Stimulated activated CD8-positive, alpha-beta memory T cell treated with anti-CD3 and anti-CD28 coated beads, Interleukin-12 subunit alpha, Interleukin-12 subunit beta, amount 100 ng/mL, for 1 hour (primary cell): ENCODE results near the gene PTCRA.
"Not testable (repeated sequence)": the region's sequence is repeated elsewhere in the genome, so short reads cannot be mapped to it uniquely, and the experiment has no call there.

Experiments used
- DNase-seq: peaks from one replicate; pipeline ENCODE4 v3.0.0-alpha.2; 2020; ENCODE audit warnings: low read depth

Gene PTCRA

GRCh38 chr6:42902429-42903263, 13.2 kb upstream of the PTCRA start:
- not testable (repeated sequence) for DNase-seq

DNA sequence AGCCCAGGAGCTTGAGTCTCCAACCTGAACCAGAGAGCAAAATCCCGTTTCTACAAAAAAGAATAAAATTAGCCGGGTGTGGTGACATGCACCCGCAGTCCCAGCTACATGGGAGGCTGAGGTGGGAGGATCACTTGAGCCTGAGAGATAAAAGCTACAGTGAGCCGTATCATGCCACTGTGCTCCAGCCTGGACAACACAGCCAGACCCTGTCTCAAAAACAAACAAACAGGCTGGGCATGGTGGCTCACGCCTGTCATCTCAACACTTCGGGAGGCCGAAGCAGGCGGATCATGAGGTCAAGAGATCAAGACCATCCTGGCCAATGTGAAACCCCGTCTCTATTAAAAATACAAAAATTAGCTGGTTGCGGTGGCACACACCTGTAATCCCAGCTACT, 11.4 kb upstream of the PTCRA start:
- DNase-seq, result no peak

- DNase-seq, result no peak
Observed at GRCh38 chr6:42907336-42907735, 8.5 kb upstream of the PTCRA start.

DNA sequence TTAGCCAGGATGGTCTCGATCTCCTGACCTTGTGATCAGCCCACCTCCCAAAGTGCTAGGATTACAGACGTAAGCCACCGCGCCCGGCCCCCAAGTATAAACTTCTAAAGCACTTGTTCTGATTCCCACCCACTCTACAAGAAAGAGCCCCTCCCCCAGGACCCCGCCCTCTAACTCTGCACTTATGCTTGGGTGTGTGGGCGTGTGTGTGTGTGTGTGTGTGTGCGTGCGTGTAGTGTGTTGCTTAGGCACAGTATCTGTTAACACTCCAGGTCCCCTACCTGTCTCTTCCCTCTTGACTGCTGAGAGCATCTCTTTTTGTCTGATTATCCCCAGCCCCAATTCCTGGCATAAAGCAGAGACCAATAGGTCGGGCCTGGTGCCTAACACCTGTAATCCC, 6.0 kb upstream of the PTCRA start:
- no peak for DNase-seq

DNA sequence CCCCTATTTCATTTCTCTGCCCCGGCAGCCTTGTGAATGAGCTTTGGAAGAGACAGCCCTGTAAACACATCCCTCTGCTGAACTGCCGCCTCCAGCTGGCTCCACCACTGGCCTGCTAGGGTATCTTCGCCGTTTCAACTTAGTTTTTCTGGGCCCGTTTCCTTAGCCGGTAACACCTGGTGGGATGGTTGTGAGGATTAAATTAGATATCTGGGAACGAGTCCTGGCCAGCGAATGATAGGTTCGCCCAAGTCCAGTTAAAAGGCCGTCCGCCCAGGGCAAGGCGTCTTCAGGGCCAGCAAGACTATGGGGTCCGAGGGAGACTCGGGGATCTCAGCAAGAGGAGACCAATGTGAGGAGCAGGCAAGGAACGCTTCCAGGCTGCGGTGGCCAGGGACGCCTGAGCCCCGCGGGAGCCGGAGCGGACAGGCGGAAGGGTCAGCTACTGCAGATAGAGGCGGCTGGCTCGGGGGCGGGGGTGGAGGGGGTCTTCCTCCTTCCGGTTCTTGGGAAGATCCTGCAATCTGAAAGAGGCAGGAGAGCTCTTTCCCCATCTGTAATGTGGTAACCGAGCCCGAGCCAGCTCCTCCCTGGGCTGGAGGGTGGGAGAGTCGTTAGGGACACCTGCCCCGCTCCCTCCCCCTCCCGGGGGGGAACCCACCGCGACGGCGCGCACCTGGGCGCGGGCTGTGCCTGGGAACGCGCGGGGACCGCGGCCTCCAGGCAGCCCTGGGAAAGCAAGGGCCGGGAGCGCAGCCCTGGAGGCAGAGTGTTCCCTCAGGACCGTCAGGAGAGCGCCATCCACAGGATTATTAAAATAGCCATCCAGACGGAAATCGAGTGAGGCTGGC, 4.5 kb upstream of the PTCRA start:
- DNase-seq, result no peak

- no peak for DNase-seq
Observed at GRCh38 chr6:42914546-42914945, 1.3 kb upstream of the PTCRA start.

DNA sequence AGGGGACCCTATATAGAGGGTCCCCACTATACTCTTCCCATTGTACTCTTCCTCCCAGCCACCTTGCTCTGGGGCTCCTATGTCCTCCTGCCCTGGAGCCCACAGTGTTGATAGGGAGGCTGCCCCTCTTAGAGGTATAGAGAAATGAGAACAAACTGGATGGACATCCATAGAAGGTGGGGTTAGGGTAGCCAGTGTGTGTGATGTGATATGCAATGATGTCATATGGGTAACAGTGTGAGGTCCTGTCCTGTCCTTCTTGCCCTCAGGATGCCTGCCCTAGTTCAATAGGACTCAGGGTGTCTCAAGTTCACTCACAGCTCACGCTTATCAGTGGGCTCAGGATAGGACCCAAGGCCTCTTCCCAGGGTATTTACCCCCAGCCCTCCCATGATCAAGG, 435 bp downstream of the PTCRA start:
- no peak for DNase-seq

DNA sequence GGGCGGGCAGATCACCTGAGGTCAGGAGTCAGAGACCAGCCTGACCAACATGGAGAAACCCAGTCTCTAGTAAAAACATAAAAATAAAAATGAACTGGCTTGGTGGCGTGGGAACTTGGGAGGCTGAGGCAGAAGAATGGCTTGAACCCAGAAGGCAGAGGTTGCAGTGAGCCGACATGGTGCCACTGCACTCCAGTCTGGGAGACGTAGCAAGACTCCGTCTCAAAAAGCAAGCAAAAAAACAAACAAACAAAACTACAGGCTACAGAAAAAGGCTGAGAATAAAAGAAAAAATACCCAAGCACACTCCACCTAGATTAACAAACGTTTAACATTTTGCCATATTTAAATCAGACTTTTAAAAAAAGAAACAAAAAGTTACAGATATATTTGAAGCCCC, 5.9 kb downstream of the PTCRA start:
- DNase-seq, result no peak

GRCh38 chr6:42923666-42924065, 7.8 kb downstream of the PTCRA start:
- no peak for DNase-seq

GRCh38 chr6:42925248-42925857, 9.5 kb downstream of the PTCRA start:
- DNase-seq, result no peak

- DNase-seq, result peak; percentile 87
Observed at GRCh38 chr6:42928986-42929820, 13.3 kb downstream of the PTCRA start, which contains the start of gene CNPY3. Gene CNPY3 (plus strand): TSS chr6:42929480. CDS start chr6:42929571, 91 bp downstream.

GRCh38 chr6:42929821-42930360, 14.0 kb downstream of the PTCRA start:
- DNase-seq, result peak; percentile 40

- DNase-seq, result no peak
Observed at GRCh38 chr6:42932412-42932811, 16.6 kb downstream of the PTCRA start.

GRCh38 chr6:42933205-42933604, 17.4 kb downstream of the PTCRA start:
- no peak for DNase-seq

DNA sequence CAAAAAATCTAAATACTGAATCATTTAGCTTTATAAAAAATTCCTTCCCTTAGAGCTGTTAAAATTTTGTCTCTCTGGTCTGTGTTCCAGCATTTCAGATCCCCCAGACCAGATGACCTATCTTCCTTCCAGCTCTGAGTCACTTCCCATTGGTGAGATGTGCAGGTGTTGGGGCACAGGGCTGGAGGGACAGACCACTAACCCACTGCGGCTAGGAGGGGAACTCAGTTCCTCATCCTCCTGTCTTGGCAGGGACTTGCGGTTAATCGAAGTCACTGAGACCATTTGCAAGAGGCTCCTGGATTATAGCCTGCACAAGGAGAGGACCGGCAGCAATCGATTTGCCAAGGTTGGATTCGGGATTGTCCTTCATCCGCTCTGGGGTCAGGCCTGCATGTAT, 19.5 kb downstream of the PTCRA start:
- no peak for DNase-seq

DNA sequence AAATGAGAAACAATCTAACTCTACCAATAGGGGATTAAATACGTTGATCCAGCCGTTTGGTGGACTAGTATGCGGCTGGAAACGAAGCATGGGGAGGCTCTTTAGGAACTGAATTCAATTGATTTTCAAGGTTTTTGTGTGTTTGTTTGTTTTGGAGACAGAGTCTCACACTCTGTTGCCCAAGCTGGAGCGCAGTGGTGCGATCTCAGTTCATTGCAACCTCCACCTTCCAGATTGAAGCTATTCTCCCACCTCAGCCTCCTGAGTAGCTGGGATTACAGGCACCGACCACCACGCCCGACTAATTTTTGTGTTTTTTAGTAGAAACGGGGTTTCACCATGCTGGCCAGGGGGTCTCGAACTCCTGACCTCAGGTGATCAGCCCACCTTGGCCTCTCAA, 20.5 kb downstream of the PTCRA start:
- DNase-seq, result no peak

- DNase-seq, result no peak
Observed at GRCh38 chr6:42937548-42938427, 21.9 kb downstream of the PTCRA start.

DNA sequence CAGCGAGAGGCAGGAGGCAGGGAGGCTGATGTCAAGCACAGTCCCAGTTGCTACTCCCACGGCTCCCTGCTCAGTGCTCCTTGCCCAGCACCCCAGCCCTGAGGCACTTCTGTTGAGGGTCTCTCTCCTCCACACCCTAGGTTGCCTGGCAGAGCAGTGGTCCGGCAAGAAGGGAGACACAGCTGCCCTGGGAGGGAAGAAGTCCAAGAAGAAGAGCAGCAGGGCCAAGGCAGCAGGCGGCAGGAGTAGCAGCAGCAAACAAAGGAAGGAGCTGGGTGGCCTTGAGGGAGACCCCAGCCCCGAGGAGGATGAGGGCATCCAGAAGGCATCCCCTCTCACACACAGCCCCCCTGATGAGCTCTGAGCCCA, 22.6 kb downstream of the PTCRA start:
- DNase-seq, result no peak

DNA sequence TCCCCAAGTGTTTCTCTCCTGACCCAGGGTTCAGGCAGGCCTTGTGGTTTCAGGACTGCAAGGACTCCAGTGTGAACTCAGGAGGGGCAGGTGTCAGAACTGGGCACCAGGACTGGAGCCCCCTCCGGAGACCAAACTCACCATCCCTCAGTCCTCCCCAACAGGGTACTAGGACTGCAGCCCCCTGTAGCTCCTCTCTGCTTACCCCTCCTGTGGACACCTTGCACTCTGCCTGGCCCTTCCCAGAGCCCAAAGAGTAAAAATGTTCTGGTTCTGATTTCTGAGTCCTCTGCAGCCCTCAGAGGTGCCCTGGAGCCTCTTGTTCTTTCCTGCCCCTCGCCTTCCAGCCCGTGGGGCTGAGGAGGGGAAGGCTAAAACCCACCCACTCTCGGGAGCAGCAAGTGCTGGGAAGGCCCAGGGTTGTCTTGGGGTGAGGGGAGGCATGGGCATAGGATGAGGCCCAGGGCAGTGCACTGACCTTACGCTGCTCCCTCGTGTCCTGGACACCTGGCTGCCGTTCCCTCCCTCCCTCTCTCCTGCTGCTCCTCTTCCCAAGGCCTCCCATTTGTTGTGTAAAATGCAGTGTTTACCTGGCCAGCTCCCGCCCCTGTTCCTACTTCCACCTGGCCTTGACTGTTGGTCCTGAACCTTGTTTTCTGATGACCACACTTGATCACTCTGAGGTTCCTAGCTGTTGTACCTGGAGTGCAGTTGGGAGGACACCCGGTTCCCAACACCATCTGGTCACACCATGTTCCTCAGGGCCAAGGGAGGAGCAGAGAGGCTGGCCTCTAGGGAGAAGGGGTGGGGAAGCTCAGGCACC, 23.3 kb downstream of the PTCRA start:
- no peak for DNase-seq

DNA sequence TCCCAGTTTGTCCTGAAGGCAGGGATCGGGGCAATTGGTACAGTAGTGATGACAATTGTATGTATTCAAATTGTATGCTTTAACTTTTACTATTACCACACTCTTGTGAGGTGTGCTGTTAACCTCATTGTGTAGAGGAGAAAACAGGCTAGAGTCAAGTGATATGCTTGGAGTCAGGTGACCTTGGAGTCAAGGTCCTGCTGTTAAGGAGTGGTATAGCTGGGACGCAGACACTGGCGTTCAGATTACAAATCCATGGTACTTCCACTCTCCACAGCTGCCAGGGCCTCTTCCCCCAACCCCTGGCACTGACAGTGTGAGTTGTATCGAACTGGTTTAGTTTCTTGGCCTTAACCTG, 23.9 kb downstream of the PTCRA start:
- no peak for DNase-seq
